Thymus (tissue), 11 donors: ENCODE results near the gene WDR64. TPM values are rescaled to one million over a fixed set of nuclear protein-coding genes. Genes with fewer than 3 reads are reported as not detected.

Experiments used
- DNase-seq, 9 donors: peaks; one replicate each; pipeline ENCODE4 v3.0.0-alpha.2; 2013; ENCODE audit warnings: low spot score in 9 of 9, low read depth in 6 of 9, missing footprints in 1 of 9
- H3K27ac ChIP-seq, 2 donors: one replicate each; pipeline ENCODE4 v1.5.1; 2013; ENCODE audit warnings: control low read depth in 1 of 2, low read depth in 1 of 2, low read length in 1 of 2, mild to moderate bottlenecking in 1 of 2, moderate library complexity in 1 of 2
- H3K27me3 ChIP-seq, 2 donors: one replicate each; pipeline ENCODE4 v1.5.1; 2013; ENCODE audit warnings: low read length in 1 of 2; ENCODE audit not compliant: control insufficient read depth in 2 of 2, insufficient read depth in 1 of 2
- H3K36me3 ChIP-seq, 2 donors: one replicate each; pipeline ENCODE4 v1.5.1; 2013; ENCODE audit warnings: low read length in 1 of 2, mild to moderate bottlenecking in 1 of 2, moderate library complexity in 1 of 2; ENCODE audit not compliant: control insufficient read depth in 2 of 2, insufficient read depth in 2 of 2
- H3K4me1 ChIP-seq, 2 donors: one replicate each; pipeline ENCODE4 v1.5.1; 2013; ENCODE audit warnings: low read length in 2 of 2; ENCODE audit not compliant: control insufficient read depth in 2 of 2, insufficient read depth in 2 of 2
- H3K4me3 ChIP-seq, 2 donors: one replicate each; pipeline ENCODE4 v1.5.1; 2013; ENCODE audit warnings: low read length in 2 of 2, control low read depth in 1 of 2, mild to moderate bottlenecking in 1 of 2
- H3K9me3 ChIP-seq, 2 donors: one replicate each; pipeline ENCODE4 v1.5.1; 2013; ENCODE audit warnings: low read length in 1 of 2, mild to moderate bottlenecking in 1 of 2; ENCODE audit not compliant: control insufficient read depth in 2 of 2, insufficient read depth in 1 of 2
- WGBS: extraction: QIAGEN DNeasy Blood & Tissue Kit; methylation state at CpG from one replicate; pipeline ENCODE4 v1.1.7; 2013; 5-methylcytosine and 5-hydroxymethylcytosine counted together
- polyA plus RNA-seq: library from polyadenylated mRNA; stranded (reverse); fragments of 200-250 nt; gene quantifications from one replicate; pipeline ENCODE4 v1.2.3, GENCODE V29; 2013
- total RNA-seq: library from RNA; stranded (reverse); fragments of 120-200 nt; gene quantifications from one replicate; pipeline ENCODE4 v1.2.4, GENCODE V29; 2013
- donor health status: healthy.

Gene WDR64
- total and polyA plus RNA-seq, 2 donors, result 0.14 TPM

DNA sequence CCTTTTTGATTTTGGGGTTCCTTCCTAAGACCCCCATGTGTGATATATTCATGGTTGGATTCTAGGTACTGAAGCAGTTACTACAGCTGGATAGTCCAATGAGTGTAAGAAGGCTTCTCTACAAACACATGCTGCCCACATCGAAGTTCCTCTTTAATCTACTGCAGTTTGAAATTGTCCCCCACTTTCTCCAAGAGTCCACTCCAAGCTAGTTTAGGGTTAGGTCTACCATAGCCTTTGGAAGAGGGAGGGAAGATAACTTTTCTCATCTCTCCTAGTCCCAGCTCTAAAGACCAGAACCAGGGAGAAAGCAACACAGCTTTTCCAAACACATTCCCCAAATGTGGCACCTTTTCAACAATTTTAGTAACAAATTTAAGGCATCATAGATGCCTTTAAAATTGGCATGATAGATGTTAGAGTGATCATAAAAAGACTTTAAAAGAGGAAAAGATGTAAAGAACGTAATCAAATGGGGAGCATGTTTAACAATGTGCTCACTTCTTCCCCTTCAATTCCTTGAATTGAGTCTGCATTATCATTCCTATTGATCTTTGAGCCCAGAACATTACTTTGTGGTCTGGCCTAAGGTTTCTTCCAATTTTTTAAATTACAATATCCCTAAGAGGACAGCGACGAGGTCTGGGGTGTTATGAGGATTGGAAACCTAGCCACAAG lies 194.9 kb downstream of the WDR64 start:
- H3K4me1 ChIP-seq, result peaks cover 11 to 16% of the 10 kb centered on the region in 2 donors
- DNase-seq, result no peak
- H3K4me3 ChIP-seq, result peak overlapping the region; percentile 81 to 92
- no peaks in the 10 kb centered on the region for H3K27me3 ChIP-seq
- peaks cover 0 to 4% of the 10 kb centered on the region in 2 donors for H3K9me3 ChIP-seq
- H3K36me3 ChIP-seq, result peaks cover 0 to 7% of the 10 kb centered on the region in 2 donors
- 93% methylated on average over 4 of the region's 4 CpGs for WGBS
- peak overlapping the region in 1 of 2 donors; percentile 100 for H3K27ac ChIP-seq

DNA sequence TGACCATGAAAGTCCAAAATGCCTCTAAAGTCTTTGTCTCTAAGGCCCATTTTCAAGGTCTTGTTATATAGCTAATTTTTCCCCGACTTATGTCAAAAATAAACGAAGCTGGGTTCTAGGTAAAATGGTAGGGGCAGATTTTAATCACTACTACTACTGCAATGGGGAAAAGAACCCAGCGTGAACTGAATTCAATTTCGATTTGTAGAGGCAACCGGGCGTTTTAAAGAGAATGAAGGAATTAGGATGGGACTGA lies 195.4 kb downstream of the WDR64 start:
- 15% methylated on average over 6 of the region's 6 CpGs for WGBS

GRCh38 chr1:241847796-241848685 lies 196.0 kb downstream of the WDR64 start, which contains the start of gene EXO1:
Gene EXO1 (plus strand): TSS chr1:241848204. CDS start chr1:241850426, 2,222 bp downstream.
- DNase-seq, result peak; percentile 84 to 96 (median 90)
- no peaks in the 10 kb centered on the region for H3K27me3 ChIP-seq
- peak within 1 kb of the TSS; percentile 99 to 100 for H3K27ac ChIP-seq
- under 1% methylated on average over 68 of the region's 68 CpGs for WGBS
- H3K36me3 ChIP-seq, result peaks cover 3 to 12% of the 10 kb centered on the region in 2 donors
- peaks cover 0 to 4% of the 10 kb centered on the region in 2 donors for H3K9me3 ChIP-seq
- H3K4me3 ChIP-seq, result peak within 1 kb of the TSS; percentile 81 to 92
- peaks cover 11 to 16% of the 10 kb centered on the region in 2 donors for H3K4me1 ChIP-seq

More for the DNA sequence above, 195.4 kb downstream of the WDR64 start:
- no peaks in the 10 kb centered on the region for H3K27me3 ChIP-seq
- H3K36me3 ChIP-seq, result peaks cover 2 to 9% of the 10 kb centered on the region in 2 donors
- no peak for DNase-seq
- H3K9me3 ChIP-seq, result peaks cover 0 to 4% of the 10 kb centered on the region in 2 donors
- peak overlapping the region; percentile 81 to 92 for H3K4me3 ChIP-seq
- peak overlapping the region in 1 of 2 donors; percentile 100 for H3K27ac ChIP-seq
- H3K4me1 ChIP-seq, result peaks cover 11 to 16% of the 10 kb centered on the region in 2 donors

DNA sequence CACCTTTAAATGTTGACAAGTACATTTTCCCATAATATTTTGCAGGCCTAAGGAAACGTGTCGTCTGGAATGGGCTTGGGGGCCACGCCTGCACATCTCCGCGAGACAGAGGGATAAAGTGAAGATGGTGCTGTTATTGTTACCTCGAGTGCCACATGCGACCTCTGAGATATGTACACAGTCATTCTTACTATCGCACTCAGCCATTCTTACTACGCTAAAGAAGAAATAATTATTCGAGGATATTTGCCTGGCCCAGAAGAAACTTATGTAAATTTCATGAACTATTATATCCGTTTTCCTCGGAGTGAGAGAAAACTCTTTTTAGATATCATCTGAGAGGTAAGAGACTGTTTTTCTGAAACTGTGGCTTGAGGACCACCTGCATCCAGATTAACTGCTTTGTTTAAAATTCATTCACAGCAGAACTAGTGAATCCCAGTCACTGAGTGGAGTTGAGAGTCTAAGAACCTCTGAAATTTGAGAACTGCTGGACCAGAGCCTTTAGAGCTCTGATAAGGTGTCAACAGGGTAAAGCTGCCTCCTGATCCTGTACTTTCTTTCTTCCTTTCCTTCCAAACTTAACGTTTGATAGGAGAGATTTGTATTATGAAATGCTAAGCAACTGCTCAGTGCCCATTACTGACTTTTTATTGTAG lies 196.7 kb downstream of the WDR64 start:
- Histone ChIP-seq H3K36me3 (peaks cover 9 to 20% of the 10 kb centered on the region in 2 donors), H3K4me3 (peak overlapping the region; percentile 81 to 92), H3K9me3 (peaks cover 0 to 4% of the 10 kb centered on the region in 2 donors), H3K4me1 (peaks cover 11 to 16% of the 10 kb centered on the region in 2 donors), H3K27ac (no peak overlapping the region), H3K27me3 (no peaks in the 10 kb centered on the region)
- peak in 1 of 9 donors; percentile 10 for DNase-seq
- 18% methylated on average over 13 of the region's 13 CpGs for WGBS

DNA sequence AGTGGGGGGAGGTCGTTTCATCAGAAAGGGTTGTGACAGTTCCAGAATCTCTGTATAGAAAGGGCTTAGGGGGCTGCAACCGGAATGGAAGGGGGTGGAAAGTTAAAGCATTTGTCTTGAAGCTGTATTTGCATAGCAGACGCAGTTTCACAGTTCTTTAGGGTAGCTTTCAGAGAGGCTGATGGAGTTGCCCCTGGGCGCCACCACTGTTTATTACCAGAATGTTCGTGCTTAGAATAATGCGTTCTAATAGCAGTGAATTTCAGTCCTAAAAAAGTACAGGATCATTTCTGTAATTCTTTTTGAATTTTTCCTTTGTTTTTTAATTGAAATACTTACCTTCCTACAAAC lies 197.2 kb downstream of the WDR64 start:
- no peak for DNase-seq
- Histone ChIP-seq H3K27me3 (no peaks in the 10 kb centered on the region), H3K4me3 (peak overlapping the region; percentile 81 to 92), H3K9me3 (peaks cover 0 to 4% of the 10 kb centered on the region in 2 donors), H3K36me3 (peaks cover 9 to 22% of the 10 kb centered on the region in 2 donors), H3K27ac (no peak overlapping the region), H3K4me1 (peaks cover 11 to 16% of the 10 kb centered on the region in 2 donors)
- 87% methylated on average over 6 of the region's 6 CpGs for WGBS

Other genes starting within 250 kb of the WDR64 start
- gene FH, start 132.5 kb upstream of the WDR64 start, total RNA-seq, result 39.2 TPM
- 31.4 TPM for gene FH, start 132.5 kb upstream of the WDR64 start, polyA plus RNA-seq
- gene KMO, start 119.9 kb upstream of the WDR64 start, total RNA-seq, result 0.94 TPM
- 3.0 TPM for gene KMO, start 119.9 kb upstream of the WDR64 start, polyA plus RNA-seq
- gene CHML, start 11.9 kb upstream of the WDR64 start, total RNA-seq, result 13.3 TPM
- 7.4 TPM for gene CHML, start 11.9 kb upstream of the WDR64 start, polyA plus RNA-seq
- gene OPN3, start 11.9 kb upstream of the WDR64 start, total RNA-seq, result 15.5 TPM
- gene OPN3, start 11.9 kb upstream of the WDR64 start, polyA plus RNA-seq, result 17.7 TPM
- 19.6 TPM for gene EXO1, start 195.9 kb downstream of the WDR64 start, total RNA-seq
- gene EXO1, start 195.9 kb downstream of the WDR64 start, polyA plus RNA-seq, result 0.52 TPM